ENCODE data around the gene KIAA1549. TPM values are rescaled to one million over a fixed set of nuclear protein-coding genes. Genes with fewer than 3 reads are reported as not detected.

Gene KIAA1549
- total RNA-seq, 1 donor from 2014 or later: 10.8 TPM

DNA sequence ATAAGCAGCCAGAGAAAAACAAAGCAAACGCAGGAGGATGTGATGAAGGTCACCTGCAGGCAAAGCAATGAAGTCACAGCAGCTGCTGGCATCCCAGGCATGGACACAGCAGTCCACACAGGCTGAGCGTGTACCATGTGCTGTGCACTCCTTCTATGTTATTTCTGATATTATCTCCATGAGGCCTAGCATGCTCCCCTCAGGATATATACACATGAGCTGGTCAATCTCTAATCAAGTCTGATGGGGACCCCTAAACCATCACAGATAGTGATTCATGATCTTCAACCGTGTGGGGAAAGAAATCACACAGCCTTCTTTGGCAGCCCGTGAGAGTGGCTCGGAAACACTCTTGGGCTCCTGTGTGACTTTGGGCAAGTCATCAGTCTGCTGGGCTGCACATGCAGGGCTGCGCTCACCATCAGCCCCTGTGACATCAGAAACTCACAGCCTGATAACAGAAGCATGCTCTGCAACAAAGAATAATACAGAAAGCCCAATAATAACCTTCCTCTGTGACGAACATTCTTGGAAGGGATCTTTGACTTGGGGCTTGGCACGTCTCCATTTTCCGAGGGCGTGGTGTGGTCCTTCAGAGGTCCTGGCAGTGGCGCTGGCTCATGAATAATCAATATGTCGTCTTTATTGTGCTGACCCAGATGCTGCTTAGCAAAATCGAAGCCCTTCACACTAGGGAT is 100.2 kb downstream of the KIAA1549 start:
- Mint-ChIP-seq H3K4me1 (ENCODE audit: unreplicated experiment) (no peaks in the 10 kb centered on the region), H3K9me3 (ENCODE audit: unreplicated experiment) (no peaks in the 10 kb centered on the region), H3K36me3 (ENCODE audit: low read depth, unreplicated experiment) (peaks cover 7% of the 10 kb centered on the region), H3K27ac (ENCODE audit: unreplicated experiment) (no peak overlapping the region), H3K4me3 (ENCODE audit: unreplicated experiment) (no peak overlapping the region), H3K27me3 (ENCODE audit: unreplicated experiment) (no peaks in the 10 kb centered on the region)
- DNase-seq (ENCODE audit: low spot score): no peak
- TF ChIP-seq, protein P1, sequence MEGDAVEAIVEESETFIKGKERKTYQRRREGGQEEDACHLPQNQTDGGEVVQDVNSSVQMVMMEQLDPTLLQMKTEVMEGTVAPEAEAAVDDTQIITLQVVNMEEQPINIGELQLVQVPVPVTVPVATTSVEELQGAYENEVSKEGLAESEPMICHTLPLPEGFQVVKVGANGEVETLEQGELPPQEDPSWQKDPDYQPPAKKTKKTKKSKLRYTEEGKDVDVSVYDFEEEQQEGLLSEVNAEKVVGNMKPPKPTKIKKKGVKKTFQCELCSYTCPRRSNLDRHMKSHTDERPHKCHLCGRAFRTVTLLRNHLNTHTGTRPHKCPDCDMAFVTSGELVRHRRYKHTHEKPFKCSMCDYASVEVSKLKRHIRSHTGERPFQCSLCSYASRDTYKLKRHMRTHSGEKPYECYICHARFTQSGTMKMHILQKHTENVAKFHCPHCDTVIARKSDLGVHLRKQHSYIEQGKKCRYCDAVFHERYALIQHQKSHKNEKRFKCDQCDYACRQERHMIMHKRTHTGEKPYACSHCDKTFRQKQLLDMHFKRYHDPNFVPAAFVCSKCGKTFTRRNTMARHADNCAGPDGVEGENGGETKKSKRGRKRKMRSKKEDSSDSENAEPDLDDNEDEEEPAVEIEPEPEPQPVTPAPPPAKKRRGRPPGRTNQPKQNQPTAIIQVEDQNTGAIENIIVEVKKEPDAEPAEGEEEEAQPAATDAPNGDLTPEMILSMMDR (IDR thresholded peaks at IDR 0.05; ENCODE audit: unreplicated experiment): no peak

DNA sequence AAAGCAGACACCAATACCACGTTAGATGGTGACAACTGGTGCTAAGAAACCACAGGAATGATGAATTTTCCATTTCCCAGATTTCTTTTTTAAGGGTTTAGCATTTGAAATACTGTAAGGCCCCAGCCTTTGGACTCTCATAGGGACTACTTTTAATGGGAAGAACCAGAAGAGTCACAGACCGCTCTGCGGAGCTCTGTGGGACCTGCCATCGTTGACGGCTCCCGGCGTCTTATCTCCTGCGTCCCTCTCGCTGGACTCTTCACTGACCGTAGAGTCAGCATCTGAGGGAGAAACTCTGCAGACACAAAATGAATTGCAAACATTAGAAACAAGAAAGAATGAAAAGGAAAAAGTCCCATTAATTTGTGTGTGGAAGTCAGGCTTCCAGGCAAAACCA is 101.8 kb downstream of the KIAA1549 start:
- DNase-seq (ENCODE audit: low spot score): no peak
- H3K4me1 Mint-ChIP-seq (ENCODE audit: unreplicated experiment): no peaks in the 10 kb centered on the region
- H3K9me3 Mint-ChIP-seq (ENCODE audit: unreplicated experiment): no peaks in the 10 kb centered on the region
- H3K27me3 Mint-ChIP-seq (ENCODE audit: unreplicated experiment): no peaks in the 10 kb centered on the region
- no peak overlapping the region for H3K27ac Mint-ChIP-seq (ENCODE audit: unreplicated experiment)
- TF ChIP-seq, protein P1 (IDR thresholded peaks at IDR 0.05; ENCODE audit: unreplicated experiment): no peak
- H3K4me3 Mint-ChIP-seq (ENCODE audit: unreplicated experiment): peak overlapping the region; percentile 4
- peaks cover 7% of the 10 kb centered on the region for H3K36me3 Mint-ChIP-seq (ENCODE audit: low read depth, unreplicated experiment)

DNA sequence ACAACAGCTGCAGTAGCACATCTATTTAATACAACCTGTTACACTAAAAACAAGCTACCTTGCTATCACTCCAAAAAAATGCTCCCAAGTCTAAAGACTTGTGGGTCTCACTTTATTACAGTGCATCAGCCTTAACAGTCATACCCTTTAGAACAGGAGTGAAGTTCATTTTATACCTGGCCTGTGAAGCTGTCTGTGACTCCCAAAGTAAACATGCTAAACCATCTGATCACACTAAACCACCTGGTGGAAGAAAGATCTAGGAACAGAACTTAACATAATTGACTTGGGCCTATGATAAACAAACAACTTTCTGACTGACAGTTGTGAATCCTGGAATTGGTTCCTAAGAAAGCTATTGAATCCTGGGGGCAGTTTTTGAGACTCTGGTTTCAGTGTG is 102.3 kb downstream of the KIAA1549 start:
- Mint-ChIP-seq H3K36me3 (ENCODE audit: low read depth, unreplicated experiment) (peaks cover 7% of the 10 kb centered on the region), H3K9me3 (ENCODE audit: unreplicated experiment) (no peaks in the 10 kb centered on the region), H3K27ac (ENCODE audit: unreplicated experiment) (no peak overlapping the region), H3K4me3 (ENCODE audit: unreplicated experiment) (no peak overlapping the region), H3K4me1 (ENCODE audit: unreplicated experiment) (no peaks in the 10 kb centered on the region), H3K27me3 (ENCODE audit: unreplicated experiment) (no peaks in the 10 kb centered on the region)
- TF ChIP-seq, protein P1 (IDR thresholded peaks at IDR 0.05; ENCODE audit: unreplicated experiment): no peak
- DNase-seq (ENCODE audit: low spot score): no peak

DNA sequence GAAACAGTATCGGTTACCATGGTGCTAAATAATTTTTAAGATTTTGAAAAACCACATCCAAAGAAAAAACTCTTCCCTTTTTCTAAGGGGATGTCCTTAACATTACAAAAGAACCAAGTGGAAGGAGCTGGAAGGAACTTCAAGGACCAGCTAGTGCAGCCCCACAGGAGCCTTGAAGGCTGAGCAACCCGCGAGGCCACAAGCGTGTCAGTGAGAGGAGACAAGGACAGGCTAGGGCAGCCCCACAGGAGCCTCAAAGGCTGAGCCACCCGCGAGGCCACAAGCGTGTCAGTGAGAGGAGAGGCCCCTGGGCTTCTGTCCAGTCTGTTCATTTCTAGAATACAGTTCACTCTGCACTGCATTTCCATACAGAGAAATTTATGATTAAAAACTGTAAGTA is 103.1 kb downstream of the KIAA1549 start:
- Mint-ChIP-seq H3K4me3 (ENCODE audit: unreplicated experiment) (no peak overlapping the region), H3K4me1 (ENCODE audit: unreplicated experiment) (no peaks in the 10 kb centered on the region), H3K27me3 (ENCODE audit: unreplicated experiment) (no peaks in the 10 kb centered on the region), H3K36me3 (ENCODE audit: low read depth, unreplicated experiment) (peaks cover 7% of the 10 kb centered on the region), H3K27ac (ENCODE audit: unreplicated experiment) (no peak overlapping the region), H3K9me3 (ENCODE audit: unreplicated experiment) (no peaks in the 10 kb centered on the region)
- TF ChIP-seq, protein P1 (IDR thresholded peaks at IDR 0.05; ENCODE audit: unreplicated experiment): no peak
- no peak for DNase-seq (ENCODE audit: low spot score)

DNA sequence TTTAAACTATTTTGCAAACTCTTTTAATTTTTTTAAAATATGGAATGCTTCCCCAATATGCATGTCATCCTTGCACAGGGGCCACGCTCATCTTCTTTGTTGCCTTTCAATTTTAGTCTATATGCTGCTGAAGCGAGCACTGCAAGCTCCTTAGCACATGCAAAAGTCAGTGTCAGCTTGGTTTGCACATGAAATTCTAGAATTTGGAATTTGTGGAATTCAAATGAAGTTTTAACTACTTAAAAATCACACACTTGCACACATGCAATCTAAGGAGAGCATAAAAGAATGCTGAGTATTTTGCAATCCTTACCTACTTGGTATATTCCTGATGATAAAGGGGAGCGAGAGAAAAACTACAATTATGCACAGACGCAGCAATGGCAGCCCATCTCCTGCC is 104.9 kb downstream of the KIAA1549 start:
- no peak overlapping the region for H3K4me3 Mint-ChIP-seq (ENCODE audit: unreplicated experiment)
- DNase-seq (ENCODE audit: low spot score): no peak
- TF ChIP-seq, protein P1 (IDR thresholded peaks at IDR 0.05; ENCODE audit: unreplicated experiment): no peak
- H3K36me3 Mint-ChIP-seq (ENCODE audit: low read depth, unreplicated experiment): peaks cover 7% of the 10 kb centered on the region
- no peak overlapping the region for H3K27ac Mint-ChIP-seq (ENCODE audit: unreplicated experiment)
- no peaks in the 10 kb centered on the region for H3K9me3 Mint-ChIP-seq (ENCODE audit: unreplicated experiment)
- H3K4me1 Mint-ChIP-seq (ENCODE audit: unreplicated experiment): no peaks in the 10 kb centered on the region
- no peaks in the 10 kb centered on the region for H3K27me3 Mint-ChIP-seq (ENCODE audit: unreplicated experiment)

Measured in endothelial cell (in vitro differentiated cells).